Stimulated activated CD8-positive, alpha-beta memory T cell treated with anti-CD3 and anti-CD28 coated beads, Interleukin-12 subunit alpha, Interleukin-12 subunit beta, amount 100 ng/mL, for 4 hours (primary cell): ENCODE results near the gene S100A13.

ENCODE experiments used
- DNase-seq: peaks from one replicate; pipeline ENCODE4 v3.0.0-alpha.2; 2020; ENCODE audit warnings: low read depth

The S100A13 gene

GRCh38 chr1:153571706-153572105 is 55.6 kb downstream of the S100A13 start:
- DNase-seq, result no peak

- no peak for DNase-seq
Measured at GRCh38 chr1:153570874-153571273, 56.4 kb downstream of the S100A13 start.

- no peak for DNase-seq
Measured at GRCh38 chr1:153569465-153569864, 57.8 kb downstream of the S100A13 start.
